ENCODE data around the gene NCCRP1.

NCCRP1 gene

GRCh38 chr19:39200066-39200802 lies 3.5 kb downstream of the NCCRP1 start:
- Histone ChIP-seq H3K36me3 (ENCODE audit: insufficient read depth, low read length) (no peaks in the 10 kb centered on the region), H3K27ac (ENCODE audit: low read depth, low read length) (no peak overlapping the region), H3K9me3 (ENCODE audit: insufficient read depth, low read depth, low read length) (no peaks in the 10 kb centered on the region), H3K9ac (ENCODE audit: low read depth, low read length) (no peak overlapping the region), H3K4me1 (ENCODE audit: insufficient read depth, low read length) (no peaks in the 10 kb centered on the region), H3K27me3 (ENCODE audit: insufficient read depth, low read length) (peaks cover 66% of the 10 kb centered on the region), H3K4me3 (ENCODE audit: low read length) (no peak overlapping the region)
- 89% methylated on average over 32 of the region's 32 CpGs for WGBS

GRCh38 chr19:39200803-39201115 lies 4.0 kb downstream of the NCCRP1 start:
- no peaks in the 10 kb centered on the region for H3K9me3 ChIP-seq (ENCODE audit: insufficient read depth, low read depth, low read length)
- no peak overlapping the region for H3K27ac ChIP-seq (ENCODE audit: low read depth, low read length)
- 87% methylated on average over 3 of the region's 3 CpGs for WGBS
- H3K4me3 ChIP-seq (ENCODE audit: low read length), result no peak overlapping the region
- H3K4me1 ChIP-seq (ENCODE audit: insufficient read depth, low read length), result no peaks in the 10 kb centered on the region
- H3K36me3 ChIP-seq (ENCODE audit: insufficient read depth, low read length), result no peaks in the 10 kb centered on the region
- H3K9ac ChIP-seq (ENCODE audit: low read depth, low read length), result no peak overlapping the region
- H3K27me3 ChIP-seq (ENCODE audit: insufficient read depth, low read length), result peaks cover 66% of the 10 kb centered on the region

GRCh38 chr19:39202998-39203355 lies 6.2 kb downstream of the NCCRP1 start:
- Histone ChIP-seq H3K36me3 (ENCODE audit: insufficient read depth, low read length) (no peaks in the 10 kb centered on the region), H3K27me3 (ENCODE audit: insufficient read depth, low read length) (peaks cover 44% of the 10 kb centered on the region), H3K9ac (ENCODE audit: low read depth, low read length) (no peak overlapping the region), H3K9me3 (ENCODE audit: insufficient read depth, low read depth, low read length) (no peaks in the 10 kb centered on the region), H3K27ac (ENCODE audit: low read depth, low read length) (no peak overlapping the region), H3K4me3 (ENCODE audit: low read length) (no peak overlapping the region), H3K4me1 (ENCODE audit: insufficient read depth, low read length) (no peaks in the 10 kb centered on the region)
- 92% methylated on average over 1 of the region's 1 CpG for WGBS

- Histone ChIP-seq H3K4me3 (ENCODE audit: low read length) (peak within 1 kb of the TSS; percentile 21; the same call in 1 of the 2 replicates), H3K27me3 (ENCODE audit: insufficient read depth, low read length) (peaks cover 37% of the 10 kb centered on the region)
Measured at GRCh38 chr19:39203372-39204341, 6.9 kb downstream of the NCCRP1 start, which contains the start of gene SYCN. SYCN (minus strand) TSS chr19:39204263; CDS start chr19:39204254, 9 bp downstream.

GRCh38 chr19:39205449-39205764 lies 8.6 kb downstream of the NCCRP1 start:
- WGBS, result 100% methylated on average over 1 of the region's 3 CpGs
- H3K4me1 ChIP-seq (ENCODE audit: insufficient read depth, low read length), result no peaks in the 10 kb centered on the region
- H3K36me3 ChIP-seq (ENCODE audit: insufficient read depth, low read length), result no peaks in the 10 kb centered on the region
- no peak overlapping the region for H3K4me3 ChIP-seq (ENCODE audit: low read length)
- peaks cover 35% of the 10 kb centered on the region for H3K27me3 ChIP-seq (ENCODE audit: insufficient read depth, low read length)
- no peaks in the 10 kb centered on the region for H3K9me3 ChIP-seq (ENCODE audit: insufficient read depth, low read depth, low read length)
- H3K9ac ChIP-seq (ENCODE audit: low read depth, low read length), result no peak overlapping the region
- no peak overlapping the region for H3K27ac ChIP-seq (ENCODE audit: low read depth, low read length)

More at GRCh38 chr19:39203372-39204341, 6.9 kb downstream of the NCCRP1 start, which contains the start of gene SYCN:
- Histone ChIP-seq H3K9me3 (ENCODE audit: insufficient read depth, low read depth, low read length) (no peaks in the 10 kb centered on the region), H3K4me1 (ENCODE audit: insufficient read depth, low read length) (no peaks in the 10 kb centered on the region), H3K9ac (ENCODE audit: low read depth, low read length) (no peak within 1 kb of the TSS), H3K36me3 (ENCODE audit: insufficient read depth, low read length) (no peaks in the 10 kb centered on the region), H3K27ac (ENCODE audit: low read depth, low read length) (no peak within 1 kb of the TSS)
- 66% methylated on average over 57 of the region's 57 CpGs for WGBS

GRCh38 chr19:39206122-39206521 lies 9.4 kb downstream of the NCCRP1 start:
- no peak overlapping the region for H3K27ac ChIP-seq (ENCODE audit: low read depth, low read length)
- H3K9ac ChIP-seq (ENCODE audit: low read depth, low read length), result no peak overlapping the region
- H3K4me3 ChIP-seq (ENCODE audit: low read length), result no peak overlapping the region
- H3K36me3 ChIP-seq (ENCODE audit: insufficient read depth, low read length), result no peaks in the 10 kb centered on the region
- no peaks in the 10 kb centered on the region for H3K4me1 ChIP-seq (ENCODE audit: insufficient read depth, low read length)
- no peaks in the 10 kb centered on the region for H3K9me3 ChIP-seq (ENCODE audit: insufficient read depth, low read depth, low read length)
- WGBS, result 91% methylated on average over 6 of the region's 6 CpGs
- peaks cover 35% of the 10 kb centered on the region for H3K27me3 ChIP-seq (ENCODE audit: insufficient read depth, low read length)

GRCh38 chr19:39207293-39207836 lies 10.6 kb downstream of the NCCRP1 start:
- no peaks in the 10 kb centered on the region for H3K36me3 ChIP-seq (ENCODE audit: insufficient read depth, low read length)
- no peak overlapping the region for H3K27ac ChIP-seq (ENCODE audit: low read depth, low read length)
- no peaks in the 10 kb centered on the region for H3K4me1 ChIP-seq (ENCODE audit: insufficient read depth, low read length)
- H3K27me3 ChIP-seq (ENCODE audit: insufficient read depth, low read length), result peaks cover 31% of the 10 kb centered on the region
- no peaks in the 10 kb centered on the region for H3K9me3 ChIP-seq (ENCODE audit: insufficient read depth, low read depth, low read length)
- no peak overlapping the region for H3K9ac ChIP-seq (ENCODE audit: low read depth, low read length)
- WGBS, result 89% methylated on average over 4 of the region's 6 CpGs
- H3K4me3 ChIP-seq (ENCODE audit: low read length), result no peak overlapping the region

- Histone ChIP-seq H3K36me3 (ENCODE audit: insufficient read depth, low read length) (no peaks in the 10 kb centered on the region), H3K9me3 (ENCODE audit: insufficient read depth, low read depth, low read length) (no peaks in the 10 kb centered on the region), H3K9ac (ENCODE audit: low read depth, low read length) (no peak overlapping the region), H3K27ac (ENCODE audit: low read depth, low read length) (no peak overlapping the region), H3K27me3 (ENCODE audit: insufficient read depth, low read length) (peaks cover 24% of the 10 kb centered on the region), H3K4me3 (ENCODE audit: low read length) (no peak overlapping the region), H3K4me1 (ENCODE audit: insufficient read depth, low read length) (no peaks in the 10 kb centered on the region)
- 83% methylated on average over 9 of the region's 9 CpGs for WGBS
Measured at GRCh38 chr19:39208175-39208795, 11.5 kb downstream of the NCCRP1 start.

GRCh38 chr19:39209196-39209595 lies 12.4 kb downstream of the NCCRP1 start:
- peaks cover 15% of the 10 kb centered on the region for H3K27me3 ChIP-seq (ENCODE audit: insufficient read depth, low read length)
- H3K4me3 ChIP-seq (ENCODE audit: low read length), result no peak overlapping the region
- H3K4me1 ChIP-seq (ENCODE audit: insufficient read depth, low read length), result no peaks in the 10 kb centered on the region
- no peak overlapping the region for H3K9ac ChIP-seq (ENCODE audit: low read depth, low read length)
- H3K27ac ChIP-seq (ENCODE audit: low read depth, low read length), result no peak overlapping the region
- no peaks in the 10 kb centered on the region for H3K36me3 ChIP-seq (ENCODE audit: insufficient read depth, low read length)
- H3K9me3 ChIP-seq (ENCODE audit: insufficient read depth, low read depth, low read length), result no peaks in the 10 kb centered on the region
- 92% methylated on average over 7 of the region's 7 CpGs for WGBS

GRCh38 chr19:39211731-39212374 lies 15.1 kb downstream of the NCCRP1 start:
- no peaks in the 10 kb centered on the region for H3K36me3 ChIP-seq (ENCODE audit: insufficient read depth, low read length)
- no peaks in the 10 kb centered on the region for H3K4me1 ChIP-seq (ENCODE audit: insufficient read depth, low read length)
- WGBS, result 82% methylated on average over 13 of the region's 13 CpGs
- H3K27me3 ChIP-seq (ENCODE audit: insufficient read depth, low read length), result peaks cover 2% of the 10 kb centered on the region; the same call in 1 of the 2 replicates
- H3K9ac ChIP-seq (ENCODE audit: low read depth, low read length), result no peak overlapping the region
- H3K4me3 ChIP-seq (ENCODE audit: low read length), result no peak overlapping the region
- H3K27ac ChIP-seq (ENCODE audit: low read depth, low read length), result no peak overlapping the region
- H3K9me3 ChIP-seq (ENCODE audit: insufficient read depth, low read depth, low read length), result no peaks in the 10 kb centered on the region

Data from HUES64 (cell line).